SK-N-MC (cell line): ENCODE data around the gene RPA1.

Experiments
- EZH2 ChIP-seq: fragments of 200-600 bp; sonication (generic); IDR thresholded peaks from one replicate; pipeline ENCODE4 v1.6.1; 2017; ENCODE audit warnings: antibody characterized with exemption
- FOXP2 ChIP-seq: optimal IDR thresholded peaks from 2 replicates; pipeline ENCODE3; 2011; ENCODE audit warnings: mild to moderate bottlenecking, moderate library complexity; ENCODE audit not compliant: insufficient read depth; ENCODE audit errors: extremely low read length, control extremely low read depth
- POLR2AphosphoS5 ChIP-seq: IDR thresholded peaks from 2 replicates; pipeline ENCODE4 v1.6.1; 2012; ENCODE audit warnings: mild to moderate bottlenecking, low read depth, low read length, borderline replicate concordance

DNA sequence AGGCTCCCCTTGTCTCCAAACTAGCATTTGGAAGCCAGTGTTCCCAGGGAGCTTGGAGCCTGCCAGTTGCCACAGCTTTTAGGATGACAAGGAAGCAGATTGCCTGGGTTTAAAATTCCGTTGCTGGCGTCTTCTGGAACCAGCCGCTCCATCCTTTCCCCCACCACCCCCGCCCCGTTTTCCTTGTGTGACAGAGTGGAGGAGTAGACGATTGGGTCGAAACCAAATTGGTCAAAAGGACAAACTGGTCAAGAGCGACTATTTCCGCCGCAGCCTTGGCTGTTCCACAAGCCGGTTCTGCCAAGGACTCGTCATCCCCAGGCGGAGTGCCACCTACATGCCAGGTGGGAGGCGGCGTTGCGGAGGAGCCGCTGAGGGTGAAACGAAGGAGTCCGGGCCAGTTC lies 91.1 kb downstream of the RPA1 start:
- no peak for TF ChIP-seq EZH2
- no peak for TF ChIP-seq POLR2AphosphoS5
- no peak for TF ChIP-seq FOXP2
